Measurements from ENCODE around the gene WDR48. TPM values are rescaled to one million over a fixed set of nuclear protein-coding genes. Genes with fewer than 3 reads are reported as not detected.

The WDR48 gene
- total and polyA plus RNA-seq, 9 of the 15 experiments (the other 6 are each of a cell fraction or from before 2014, with no cell fraction given), result 26.6 to 70.6 (median 48.0) TPM

- TF ChIP-seq REST (IDR thresholded peaks at IDR 0.05; ENCODE audit: borderline replicate concordance) (no peak), REST (CRISPR knock-in tag; IDR thresholded peaks at IDR 0.05; ENCODE audit: low read depth) (no peak), FIP1L1 (IDR thresholded peaks at IDR 0.05; ENCODE audit: low read depth, low read length, poor library complexity, severe bottlenecking) (no peak), TAF15 (IDR thresholded peaks at IDR 0.05; ENCODE audit: low read depth, low read length) (no peak), BRF1 (IDR thresholded peaks at IDR 0.05; ENCODE audit: borderline replicate concordance, extremely low read depth, insufficient read length) (no peak), GATA2 (CRISPR knock-in tag; IDR thresholded peaks at IDR 0.05) (no peak), ZNF280B (CRISPR knock-in tag; IDR thresholded peaks at IDR 0.05) (no peak), GMEB1 (CRISPR knock-in tag; IDR thresholded peaks at IDR 0.05) (no peak), ZNF184 (CRISPR knock-in tag; IDR thresholded peaks at IDR 0.05) (no peak), LEF1 (IDR thresholded peaks at IDR 0.05) (no peak), SREBF1 (IDR thresholded peaks at IDR 0.05; ENCODE audit: borderline replicate concordance, low read depth, low read length) (no peak), SAFB2 (IDR thresholded peaks at IDR 0.05; ENCODE audit: borderline replicate concordance, low read depth, low read length, severe bottlenecking) (no peak)
- TF ChIP-seq, protein P1, sequence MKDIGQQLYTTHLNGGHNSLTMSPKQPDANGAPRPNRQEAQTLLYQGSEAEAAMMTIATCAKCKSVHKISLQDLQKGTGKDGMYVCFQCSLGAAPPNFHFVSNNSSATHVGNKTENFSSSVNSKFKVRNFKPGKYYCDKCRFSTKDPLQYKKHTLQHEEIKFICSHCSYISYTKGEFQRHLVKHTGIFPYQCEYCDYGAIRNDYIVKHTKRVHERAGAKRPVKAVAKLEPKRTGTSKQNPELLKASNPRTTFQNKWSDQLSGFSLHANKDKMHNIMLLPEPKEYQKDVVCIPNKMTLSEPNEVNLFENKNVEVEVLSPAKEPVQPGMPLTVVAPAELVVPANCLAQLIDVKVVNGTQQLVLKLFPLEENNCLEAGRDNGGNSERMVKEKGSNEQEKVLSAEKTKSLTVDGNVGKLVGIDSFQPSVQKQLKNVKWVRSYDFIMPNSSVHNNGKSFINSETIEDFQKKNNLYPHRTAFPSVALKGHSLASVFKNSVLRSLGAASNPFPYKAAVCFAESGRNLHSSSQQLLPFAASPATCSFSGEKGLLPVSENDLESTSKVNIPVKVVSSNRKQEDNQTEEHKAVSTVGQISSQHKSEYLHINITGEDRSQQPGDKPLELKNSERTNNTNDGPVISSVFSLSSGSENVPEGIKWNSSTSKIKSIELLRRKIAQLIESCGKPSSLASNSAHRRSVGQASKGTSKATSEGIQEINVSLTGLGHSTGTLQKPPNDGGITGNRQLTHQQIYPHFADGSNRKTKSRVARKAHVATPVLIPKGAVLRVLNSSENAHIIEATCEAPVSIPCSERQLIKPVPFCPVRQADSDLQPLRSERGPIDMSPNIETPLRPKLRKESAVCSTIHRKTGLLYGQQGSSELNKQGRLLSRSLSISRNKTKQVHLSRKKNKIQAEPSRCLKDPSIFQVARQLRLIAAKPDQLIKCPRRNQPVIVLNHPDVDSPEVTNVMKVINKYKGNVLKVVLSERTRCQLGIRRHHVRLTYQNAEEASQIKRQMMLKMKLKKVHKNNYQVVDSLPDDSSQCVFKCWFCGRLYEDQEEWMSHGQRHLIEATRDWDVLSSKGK (CRISPR knock-in tag; IDR thresholded peaks at IDR 0.05), result no peak
Measured at GRCh38 chr3:39056151-39056550, 4.3 kb downstream of the WDR48 start (continued).
